OCI-M1 (cell line): ENCODE results near the gene SLC7A7.
"Not testable (repeated sequence)": the region's sequence is repeated elsewhere in the genome, so short reads cannot be mapped to it uniquely, and the experiment has no call there.

Experiments
- DNase-seq: peaks from one replicate; lab custom pipeline; 2025; lab: John Stamatoyannopoulos, UW

The SLC7A7 gene

GRCh38 chr14:22820731-22821130 lies 5.5 kb upstream of the SLC7A7 start:
- no peak for DNase-seq

- DNase-seq = peak; percentile 9
Measured at GRCh38 chr14:22819151-22819988, 4.1 kb upstream of the SLC7A7 start.

GRCh38 chr14:22814373-22814772 lies 862 bp downstream of the SLC7A7 start:
- DNase-seq = no peak

GRCh38 chr14:22813145-22813544 lies 2.1 kb downstream of the SLC7A7 start:
- no peak for DNase-seq

- DNase-seq = no peak
Measured at GRCh38 chr14:22812744-22813143, 2.5 kb downstream of the SLC7A7 start.

- peak; percentile 20 for DNase-seq
Measured at GRCh38 chr14:22811722-22812121, 3.5 kb downstream of the SLC7A7 start.

- no peak for DNase-seq
Measured at GRCh38 chr14:22808388-22809209, 6.6 kb downstream of the SLC7A7 start.

- DNase-seq = no peak
Measured at GRCh38 chr14:22807432-22808087, 7.7 kb downstream of the SLC7A7 start.

GRCh38 chr14:22805235-22805634 lies 10.0 kb downstream of the SLC7A7 start:
- not testable (repeated sequence) for DNase-seq

GRCh38 chr14:22803687-22803974 lies 11.6 kb downstream of the SLC7A7 start:
- DNase-seq = no peak

- no peak for DNase-seq
Measured at GRCh38 chr14:22802860-22803686, 12.2 kb downstream of the SLC7A7 start.

GRCh38 chr14:22801716-22802115 lies 13.5 kb downstream of the SLC7A7 start:
- no peak for DNase-seq

- no peak for DNase-seq
Measured at GRCh38 chr14:22800346-22800745, 14.9 kb downstream of the SLC7A7 start.

- DNase-seq = no peak
Measured at GRCh38 chr14:22798528-22798927, 16.7 kb downstream of the SLC7A7 start.

GRCh38 chr14:22797017-22797917 lies 18.0 kb downstream of the SLC7A7 start:
- peak; percentile 19 for DNase-seq

- DNase-seq = no peak
Measured at GRCh38 chr14:22796087-22796707, 19.0 kb downstream of the SLC7A7 start.

GRCh38 chr14:22794551-22794951 lies 20.7 kb downstream of the SLC7A7 start:
- no peak for DNase-seq

- no peak for DNase-seq
Measured at GRCh38 chr14:22793976-22794375, 21.3 kb downstream of the SLC7A7 start.

GRCh38 chr14:22793550-22793949 lies 21.7 kb downstream of the SLC7A7 start:
- DNase-seq = not testable (repeated sequence)

GRCh38 chr14:22792158-22792557 lies 23.1 kb downstream of the SLC7A7 start:
- DNase-seq = no peak
